Neuronal stem cell (in vitro differentiated cells): Measurements from ENCODE around the gene MED1. TPM values are rescaled to one million over a fixed set of nuclear protein-coding genes. Genes with fewer than 3 reads are reported as not detected.
"Not testable (repeated sequence)": the region's sequence is repeated elsewhere in the genome, so short reads cannot be mapped to it uniquely, and the experiment has no call there.

Experiments
- DNase-seq: peaks from one replicate; pipeline ENCODE4 v3.0.0-alpha.2; 2013; ENCODE audit warnings: low spot score
- H2AFZ ChIP-seq: one replicate; pipeline ENCODE4 v1.6.1; 2013; ENCODE audit warnings: mild to moderate bottlenecking, low read length, inconsistent platforms
- H2AK5ac ChIP-seq: 2 replicates; pipeline ENCODE4 v1.6.1; 2013; ENCODE audit warnings: low read depth, mild to moderate bottlenecking, inconsistent platforms, low read length, moderate library complexity, mixed read lengths
- H2BK120ac ChIP-seq: 2 replicates; pipeline ENCODE4 v1.6.1; 2013; ENCODE audit warnings: low read depth, mild to moderate bottlenecking, inconsistent platforms, low read length, moderate library complexity, mixed read lengths
- H2BK12ac ChIP-seq: one replicate; pipeline ENCODE4 v1.6.1; 2013; ENCODE audit warnings: low read length, inconsistent platforms
- H2BK15ac ChIP-seq: 2 replicates; pipeline ENCODE4 v1.6.1; 2013; ENCODE audit warnings: mild to moderate bottlenecking, low read length, inconsistent platforms, mixed read lengths
- H2BK5ac ChIP-seq: one replicate; pipeline ENCODE4 v1.6.1; 2013; ENCODE audit warnings: inconsistent platforms, mild to moderate bottlenecking, low read length, moderate library complexity
- H3K14ac ChIP-seq: one replicate; pipeline ENCODE4 v1.6.1; 2013; ENCODE audit warnings: low read length, inconsistent platforms
- H3K18ac ChIP-seq: 2 replicates; pipeline ENCODE4 v1.6.1; 2013; ENCODE audit warnings: low read length, inconsistent platforms
- H3K23ac ChIP-seq: 2 replicates; pipeline ENCODE4 v1.6.1; 2013; ENCODE audit warnings: low read depth, mild to moderate bottlenecking, mixed read lengths, low read length, inconsistent platforms; ENCODE audit not compliant: poor library complexity
- H3K27ac ChIP-seq: replicated peaks from 3 replicates; pipeline ENCODE4 v1.5.1; 2013; ENCODE audit warnings: low read length, inconsistent platforms
- H3K27me3 ChIP-seq, 3 experiments: 2 replicates each; pipeline ENCODE4 v1.6.1; 2013; ENCODE audit warnings: low read length in 3 of 3, mild to moderate bottlenecking in 2 of 3, inconsistent platforms in 1 of 3, low read depth in 1 of 3, mixed read lengths in 1 of 3, moderate library complexity in 1 of 3; ENCODE audit not compliant: control insufficient read depth in 3 of 3, insufficient read depth in 3 of 3
- H3K36me3 ChIP-seq, 2 donors: replicated peaks in 1 of 2; 2 replicates each; pipeline ENCODE4 v1.6.1; 2013; ENCODE audit warnings: low read length in 2 of 2; ENCODE audit not compliant: control insufficient read depth in 2 of 2, insufficient read depth in 2 of 2
- H3K4ac ChIP-seq: 2 replicates; pipeline ENCODE4 v1.6.1; 2013; ENCODE audit warnings: inconsistent platforms, mild to moderate bottlenecking, low read length, moderate library complexity
- H3K4me1 ChIP-seq, 2 donors: 1 replicate in 1 of 2; 2 replicates in 1 of 2; pipeline ENCODE4 v1.6.1; 2013; ENCODE audit warnings: low read length in 2 of 2, low read depth in 1 of 2; ENCODE audit not compliant: control insufficient read depth in 2 of 2, insufficient read depth in 1 of 2
- H3K4me2 ChIP-seq: one replicate; pipeline ENCODE4 v1.6.1; 2013; ENCODE audit warnings: mild to moderate bottlenecking, low read length, inconsistent platforms; ENCODE audit not compliant: insufficient read depth, poor library complexity, severe bottlenecking
- H3K4me3 ChIP-seq, 2 donors: 2 replicates each; pipeline ENCODE4 v1.5.1; 2013; ENCODE audit warnings: low read length in 2 of 2, mild to moderate bottlenecking in 2 of 2, inconsistent platforms in 1 of 2, moderate library complexity in 1 of 2
- H3K79me1 ChIP-seq: one replicate; pipeline ENCODE4 v1.6.1; 2013; ENCODE audit warnings: low read depth, mild to moderate bottlenecking, inconsistent platforms, low read length, moderate library complexity
- H3K9ac ChIP-seq: one replicate; pipeline ENCODE4 v1.6.1; 2013; ENCODE audit warnings: mild to moderate bottlenecking, low read depth, low read length, inconsistent platforms; ENCODE audit not compliant: poor library complexity
- H3K9me3 ChIP-seq, 2 donors: replicated peaks in 1 of 2; 2 replicates each; pipeline versions ENCODE3 to v1.6.1; 2013; ENCODE audit warnings: low read length in 2 of 2, mild to moderate bottlenecking in 2 of 2, inconsistent platforms in 1 of 2, low read depth in 1 of 2, mixed read lengths in 1 of 2, moderate library complexity in 1 of 2; ENCODE audit not compliant: control insufficient read depth in 2 of 2, insufficient read depth in 1 of 2
- H4K8ac ChIP-seq: one replicate; pipeline ENCODE4 v1.6.1; 2013; ENCODE audit warnings: low read depth, mild to moderate bottlenecking, inconsistent platforms, low read length, moderate library complexity
- H4K91ac ChIP-seq: one replicate; pipeline ENCODE4 v1.6.1; 2013; ENCODE audit warnings: low read length, low read depth, mild to moderate bottlenecking, inconsistent platforms; ENCODE audit not compliant: poor library complexity
- WGBS, 2 donors: extraction: QIAGEN DNeasy Blood & Tissue Kit; methylation state at CpG; one replicate each; pipeline ENCODE4 v1.1.7; 2013; ENCODE audit warnings: missing lambda C conversion rate in 2 of 2, mixed read lengths in 1 of 2; ENCODE audit not compliant: insufficient read length in 2 of 2, insufficient replicate concordance in 1 of 2; ENCODE audit errors: extremely low coverage in 2 of 2; 5-methylcytosine and 5-hydroxymethylcytosine counted together
- polyA plus RNA-seq, 2 experiments: library from polyadenylated mRNA; stranded (reverse); fragments of 200-250 nt; gene quantifications; one replicate each; pipeline ENCODE4 v1.2.3, GENCODE V29; 2013

Gene MED1
- 24.1 TPM for polyA plus RNA-seq (2013, experiment 1 of 2)
- polyA plus RNA-seq (2013, experiment 2 of 2): 24.8 TPM

DNA sequence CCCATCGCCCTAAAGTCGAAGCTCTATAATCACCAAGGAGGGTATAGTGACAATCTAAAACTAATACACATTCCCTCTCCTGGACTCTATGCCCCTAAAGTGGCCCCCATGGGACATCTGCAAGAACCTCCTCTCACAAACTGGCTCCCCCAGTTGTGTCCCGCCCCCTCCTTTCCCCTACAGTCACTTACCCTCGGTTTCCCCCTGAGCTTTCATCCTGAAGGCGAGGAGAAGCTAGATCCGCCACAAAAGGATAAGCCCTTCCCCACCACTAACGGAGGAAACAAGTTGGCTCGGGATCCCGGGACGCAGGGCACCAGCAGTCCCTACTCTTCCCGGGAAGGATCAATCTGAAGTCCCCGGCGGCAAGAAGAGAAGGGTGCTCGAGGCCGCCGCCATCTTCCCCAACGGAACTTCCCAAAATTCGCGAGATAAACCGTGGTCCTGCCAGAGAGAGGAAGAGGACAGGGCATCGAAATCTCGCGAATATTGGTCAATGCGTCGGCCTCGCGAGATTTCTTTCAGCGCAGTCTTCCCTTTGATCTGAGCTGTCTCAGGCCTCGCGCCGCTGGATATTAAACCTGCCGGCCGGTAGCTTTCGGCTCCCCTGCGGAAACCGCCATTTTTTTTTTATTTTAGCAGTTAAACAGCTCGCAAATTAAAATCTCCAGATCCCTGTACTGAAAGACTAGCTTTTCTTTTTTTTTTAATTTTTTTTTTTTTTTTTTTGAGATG is at the start of gene MED1:
TSS of gene MED1 (minus strand) at position 417 of the 735 bp plus-strand sequence. CDS start at position 216, 201 bp downstream.
- Histone ChIP-seq H3K18ac (peak within 1 kb of the TSS; percentile 93), H3K79me1 (peaks cover 7% of the 10 kb centered on the region), H3K14ac (no peak within 1 kb of the TSS), H2BK15ac (no peak within 1 kb of the TSS), H3K4me1 (peaks cover 0 to 4% of the 10 kb centered on the region in 2 donors), H3K23ac (no peak within 1 kb of the TSS), H2AFZ (peak within 1 kb of the TSS; percentile 90), H4K8ac (no peak within 1 kb of the TSS), H2AK5ac (peak within 1 kb of the TSS; percentile 30), H3K27me3 (no peaks in the 10 kb centered on the region), H3K9me3 (no peaks in the 10 kb centered on the region), H3K4me3 (peak within 1 kb of the TSS; percentile 81 to 99), H2BK5ac (no peak within 1 kb of the TSS), H3K27ac (peak within 1 kb of the TSS; percentile 58), H3K4me2 (peak within 1 kb of the TSS; percentile 71), H3K4ac (no peak within 1 kb of the TSS), H3K36me3 (peaks cover 4 to 27% of the 10 kb centered on the region in 2 donors), H4K91ac (no peak within 1 kb of the TSS), H3K9ac (peak within 1 kb of the TSS; percentile 97), H2BK12ac (no peak within 1 kb of the TSS), H2BK120ac (no peak within 1 kb of the TSS)
- DNase-seq: peak; percentile 97
- no CpG with 5 or more reads among the region's 37 CpGs for WGBS, 2 donors

GRCh38 chr17:39496921-39497320 is 45.9 kb upstream of the MED1 start:
- DNase-seq, H2BK5ac ChIP-seq, H2AFZ ChIP-seq, H3K4me3 ChIP-seq, H3K4me1 ChIP-seq, H3K9me3 ChIP-seq, H2BK120ac ChIP-seq, H3K4me2 ChIP-seq, H3K14ac ChIP-seq, H4K91ac ChIP-seq, H2BK15ac ChIP-seq, H2BK12ac ChIP-seq, H3K27me3 ChIP-seq, H3K79me1 ChIP-seq, H3K18ac ChIP-seq, H3K23ac ChIP-seq, H3K9ac ChIP-seq, H2AK5ac ChIP-seq, H3K27ac ChIP-seq, H4K8ac ChIP-seq, H3K4ac ChIP-seq: not testable (repeated sequence)
- WGBS, 2 donors: no CpG with 5 or more reads among the region's 12 CpGs
- peaks cover 25 to 90% of the 10 kb centered on the region in 2 donors for H3K36me3 ChIP-seq

DNA sequence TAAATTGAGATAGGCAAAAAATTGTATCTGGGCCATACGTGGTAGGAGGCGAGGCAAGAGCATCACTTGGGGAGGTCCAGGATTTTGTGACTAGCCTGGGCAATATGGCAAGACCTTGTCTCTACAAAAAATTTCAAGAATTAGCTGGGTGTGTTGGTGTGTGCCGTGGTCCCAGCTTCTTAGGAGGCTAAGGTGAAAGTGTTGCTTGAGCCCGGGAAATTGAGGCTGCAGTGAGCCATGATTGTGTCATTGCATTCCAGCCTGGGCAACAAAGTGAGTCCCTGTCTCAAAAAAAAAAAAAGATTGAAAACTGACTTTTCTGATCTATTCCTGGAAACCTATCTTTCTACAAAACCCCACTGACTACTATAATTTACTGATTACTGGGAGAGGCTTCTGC is 36.9 kb upstream of the MED1 start:
- Histone ChIP-seq H4K91ac (no peak overlapping the region), H3K27ac (no peak overlapping the region), H3K27me3 (no peaks in the 10 kb centered on the region), H2BK12ac (no peak overlapping the region), H3K9ac (no peak overlapping the region), H3K14ac (no peak overlapping the region), H2BK5ac (no peak overlapping the region), H3K4me1 (no peaks in the 10 kb centered on the region), H2AFZ (no peak overlapping the region), H4K8ac (no peak overlapping the region), H3K9me3 (no peaks in the 10 kb centered on the region), H3K79me1 (no peaks in the 10 kb centered on the region), H3K4me3 (no peak overlapping the region), H3K4me2 (no peak overlapping the region), H3K36me3 (peaks cover 8 to 70% of the 10 kb centered on the region in 2 donors), H3K4ac (no peak overlapping the region), H2AK5ac (no peak overlapping the region), H3K18ac (no peak overlapping the region), H3K23ac (no peak overlapping the region), H2BK120ac (no peak overlapping the region), H2BK15ac (no peak overlapping the region)
- no CpG with 5 or more reads among the region's 4 CpGs for WGBS, 2 donors
- DNase-seq: no peak

DNA sequence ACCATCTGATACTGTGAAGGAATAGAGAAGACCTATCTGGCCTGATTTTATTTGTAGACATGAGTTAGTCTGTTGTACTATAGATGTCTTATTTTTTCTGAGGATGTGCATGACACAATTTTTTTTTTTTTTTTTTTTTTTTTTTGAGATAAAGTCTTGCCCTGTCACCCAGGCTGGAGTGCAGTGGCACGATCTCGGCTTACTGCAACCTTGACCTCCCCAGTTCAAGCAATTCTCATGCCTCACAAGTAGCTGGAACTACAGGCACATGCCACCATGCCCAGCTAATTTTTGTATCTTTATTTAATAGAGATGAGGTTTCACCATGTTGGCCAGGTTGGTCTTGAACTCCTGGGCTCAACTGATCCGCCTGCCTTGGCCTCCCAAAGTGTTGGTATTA is 36.4 kb upstream of the MED1 start:
- H2BK12ac ChIP-seq, H2AK5ac ChIP-seq, H2BK15ac ChIP-seq, H2AFZ ChIP-seq, H3K4me1 ChIP-seq, DNase-seq, H3K79me1 ChIP-seq, H3K27ac ChIP-seq, H4K8ac ChIP-seq, H3K4me3 ChIP-seq, H3K4me2 ChIP-seq, H3K23ac ChIP-seq, H2BK5ac ChIP-seq, H2BK120ac ChIP-seq, H3K27me3 ChIP-seq, H3K9me3 ChIP-seq, H3K4ac ChIP-seq, H3K9ac ChIP-seq, H3K14ac ChIP-seq, H3K18ac ChIP-seq, H4K91ac ChIP-seq: not testable (repeated sequence)
- H3K36me3 ChIP-seq: peaks cover 6 to 69% of the 10 kb centered on the region in 2 donors
- no CpG with 5 or more reads among the region's 3 CpGs for WGBS, 2 donors
